Measurements from ENCODE around the gene PRLH.

PRLH gene

DNA sequence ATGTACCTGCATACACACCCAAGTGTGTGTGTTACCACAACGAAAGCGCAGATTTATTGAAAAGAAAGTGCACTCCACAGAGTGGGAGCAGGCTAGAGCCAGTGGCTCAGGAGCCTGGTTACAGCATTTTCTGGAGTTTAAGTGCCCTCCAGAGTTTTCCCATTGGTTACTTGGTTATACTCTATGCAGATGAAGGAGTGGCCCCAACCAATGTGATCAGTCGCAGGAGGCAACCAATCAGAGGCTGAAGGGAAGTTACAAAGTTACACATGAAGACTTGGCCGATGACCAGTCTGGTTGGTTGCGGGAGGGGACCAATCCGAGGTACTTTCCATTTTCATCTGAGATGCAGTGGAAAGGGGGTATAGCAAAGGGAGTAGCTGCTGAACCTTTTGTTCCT lies 13.5 kb upstream of the PRLH start:
- no peak for DNase-seq (ENCODE audit: low read depth in 2 of 2)
- TF ChIP-seq, protein P1, sequence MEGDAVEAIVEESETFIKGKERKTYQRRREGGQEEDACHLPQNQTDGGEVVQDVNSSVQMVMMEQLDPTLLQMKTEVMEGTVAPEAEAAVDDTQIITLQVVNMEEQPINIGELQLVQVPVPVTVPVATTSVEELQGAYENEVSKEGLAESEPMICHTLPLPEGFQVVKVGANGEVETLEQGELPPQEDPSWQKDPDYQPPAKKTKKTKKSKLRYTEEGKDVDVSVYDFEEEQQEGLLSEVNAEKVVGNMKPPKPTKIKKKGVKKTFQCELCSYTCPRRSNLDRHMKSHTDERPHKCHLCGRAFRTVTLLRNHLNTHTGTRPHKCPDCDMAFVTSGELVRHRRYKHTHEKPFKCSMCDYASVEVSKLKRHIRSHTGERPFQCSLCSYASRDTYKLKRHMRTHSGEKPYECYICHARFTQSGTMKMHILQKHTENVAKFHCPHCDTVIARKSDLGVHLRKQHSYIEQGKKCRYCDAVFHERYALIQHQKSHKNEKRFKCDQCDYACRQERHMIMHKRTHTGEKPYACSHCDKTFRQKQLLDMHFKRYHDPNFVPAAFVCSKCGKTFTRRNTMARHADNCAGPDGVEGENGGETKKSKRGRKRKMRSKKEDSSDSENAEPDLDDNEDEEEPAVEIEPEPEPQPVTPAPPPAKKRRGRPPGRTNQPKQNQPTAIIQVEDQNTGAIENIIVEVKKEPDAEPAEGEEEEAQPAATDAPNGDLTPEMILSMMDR (IDR thresholded peaks at IDR 0.05; ENCODE audit: low read depth, low read length), result no peak
- no peak overlapping the region for H3K4me3 ChIP-seq (replicated peaks in 1 of 2; ENCODE audit: low read depth in 2 of 2, low read length in 2 of 2)

GRCh38 chr2:237553948-237554347 lies 12.4 kb upstream of the PRLH start:
- TF ChIP-seq, protein P1 (IDR thresholded peaks at IDR 0.05; ENCODE audit: low read depth, low read length), result no peak
- no peak for DNase-seq (ENCODE audit: low read depth in 2 of 2)
- H3K4me3 ChIP-seq (replicated peaks in 1 of 2; ENCODE audit: low read depth in 2 of 2, low read length in 2 of 2), result no peak overlapping the region

- no peak overlapping the region for H3K4me3 ChIP-seq (replicated peaks in 1 of 2; ENCODE audit: low read depth in 2 of 2, low read length in 2 of 2)
- TF ChIP-seq, protein P1 (IDR thresholded peaks at IDR 0.05; ENCODE audit: low read depth, low read length), result no peak
- no peak for DNase-seq (ENCODE audit: low read depth in 2 of 2)
Observed at GRCh38 chr2:237555560-237555959, 10.8 kb upstream of the PRLH start.

- DNase-seq (ENCODE audit: low read depth in 2 of 2), result no peak
- TF ChIP-seq, protein P1 (IDR thresholded peaks at IDR 0.05; ENCODE audit: low read depth, low read length), result no peak
Observed at GRCh38 chr2:237556773-237557632, 9.4 kb upstream of the PRLH start.

GRCh38 chr2:237557633-237558015 lies 8.8 kb upstream of the PRLH start:
- TF ChIP-seq, protein P1 (IDR thresholded peaks at IDR 0.05; ENCODE audit: low read depth, low read length), result no peak
- no peak overlapping the region for H3K4me3 ChIP-seq (replicated peaks in 1 of 2; ENCODE audit: low read depth in 2 of 2, low read length in 2 of 2)
- DNase-seq (ENCODE audit: low read depth in 2 of 2), result no peak

More at GRCh38 chr2:237556773-237557632, 9.4 kb upstream of the PRLH start:
- no peak overlapping the region for H3K4me3 ChIP-seq (replicated peaks in 1 of 2; ENCODE audit: low read depth in 2 of 2, low read length in 2 of 2)

- peak; percentile 78 to 92 for DNase-seq (ENCODE audit: low read depth in 2 of 2)
- H3K4me3 ChIP-seq (replicated peaks in 1 of 2; ENCODE audit: low read depth in 2 of 2, low read length in 2 of 2), result no peak overlapping the region
- TF ChIP-seq, protein P1 (IDR thresholded peaks at IDR 0.05; ENCODE audit: low read depth, low read length), result no peak
Observed at GRCh38 chr2:237558961-237559641, 7.3 kb upstream of the PRLH start.

All from cardiac fibroblast (primary cell).